BLaER1 (cell line): Measurements from ENCODE around the gene TSPAN12.

ENCODE experiments used
- H3K27ac ChIP-seq: shearing (Covaris generic); formaldehyde crosslinking; 2 replicates; pipeline ENCODE4 v1.8.1; 2022
- H3K27me3 ChIP-seq: shearing (Covaris generic); formaldehyde crosslinking; 2 replicates; pipeline ENCODE4 v1.8.1; 2022
- H3K36me3 ChIP-seq: shearing (Covaris generic); formaldehyde crosslinking; 2 replicates; pipeline ENCODE4 v1.8.1; 2022
- H3K4me1 ChIP-seq: shearing (Covaris generic); formaldehyde crosslinking; 2 replicates; pipeline ENCODE4 v1.8.1; 2022
- H3K4me2 ChIP-seq: shearing (Covaris generic); formaldehyde crosslinking; 2 replicates; pipeline ENCODE4 v1.8.1; 2022
- H3K4me3 ChIP-seq: shearing (Covaris generic); formaldehyde crosslinking; 2 replicates; pipeline ENCODE4 v1.8.1; 2022
- H3K9ac ChIP-seq: shearing (Covaris generic); formaldehyde crosslinking; 2 replicates; pipeline ENCODE4 v1.8.1; 2022
- H3K9me3 ChIP-seq: shearing (Covaris generic); formaldehyde crosslinking; 2 replicates; pipeline ENCODE4 v1.8.1; 2022
- H4K20me1 ChIP-seq: shearing (Covaris generic); formaldehyde crosslinking; 2 replicates; pipeline ENCODE4 v1.8.1; 2022
- Cebpa-rat ChIP-seq: shearing (Covaris generic); IDR thresholded peaks from 2 replicates; pipeline ENCODE4 v1.8.1; 2022

TSPAN12 gene

GRCh38 chr7:120829487-120829886 is 28.5 kb downstream of the TSPAN12 start:
- H3K27me3 ChIP-seq = no peaks in the 10 kb centered on the region
- H3K9me3 ChIP-seq = peaks cover 7% of the 10 kb centered on the region; the same call in 1 of the 2 replicates
- peaks cover 11% of the 10 kb centered on the region; the same call in 1 of the 2 replicates for H3K4me1 ChIP-seq
- H3K27ac ChIP-seq = no peak overlapping the region
- no peak overlapping the region for H3K4me3 ChIP-seq
- no peak for TF ChIP-seq Cebpa-rat
- H4K20me1 ChIP-seq = no peaks in the 10 kb centered on the region
- H3K36me3 ChIP-seq = no peaks in the 10 kb centered on the region
- H3K4me2 ChIP-seq = no peak overlapping the region
- no peak overlapping the region for H3K9ac ChIP-seq

GRCh38 chr7:120828528-120828927 is 29.4 kb downstream of the TSPAN12 start:
- H3K4me3 ChIP-seq = no peak overlapping the region
- no peaks in the 10 kb centered on the region for H3K36me3 ChIP-seq
- H3K9me3 ChIP-seq = peaks cover 7% of the 10 kb centered on the region; the same call in 1 of the 2 replicates
- TF ChIP-seq Cebpa-rat = no peak
- H3K27me3 ChIP-seq = no peaks in the 10 kb centered on the region
- no peak overlapping the region for H3K9ac ChIP-seq
- no peaks in the 10 kb centered on the region for H4K20me1 ChIP-seq
- no peak overlapping the region for H3K4me2 ChIP-seq
- peaks cover 7% of the 10 kb centered on the region; the same call in 1 of the 2 replicates for H3K4me1 ChIP-seq
- no peak overlapping the region for H3K27ac ChIP-seq

GRCh38 chr7:120827371-120828118 is 30.4 kb downstream of the TSPAN12 start:
- Histone ChIP-seq H3K9me3 (peaks cover 7% of the 10 kb centered on the region; the same call in 1 of the 2 replicates), H3K27me3 (no peaks in the 10 kb centered on the region), H3K4me2 (no peak overlapping the region), H3K9ac (no peak overlapping the region), H3K4me1 (no peaks in the 10 kb centered on the region), H3K4me3 (no peak overlapping the region), H4K20me1 (no peaks in the 10 kb centered on the region), H3K36me3 (no peaks in the 10 kb centered on the region), H3K27ac (no peak overlapping the region)
- TF ChIP-seq Cebpa-rat = no peak

GRCh38 chr7:120825576-120825975 is 32.4 kb downstream of the TSPAN12 start:
- Histone ChIP-seq H3K4me2 (no peak overlapping the region), H3K27ac (no peak overlapping the region), H3K4me1 (no peaks in the 10 kb centered on the region), H3K27me3 (no peaks in the 10 kb centered on the region), H3K9me3 (peaks cover 7% of the 10 kb centered on the region; the same call in 1 of the 2 replicates), H4K20me1 (no peaks in the 10 kb centered on the region), H3K36me3 (no peaks in the 10 kb centered on the region), H3K9ac (no peak overlapping the region), H3K4me3 (no peak overlapping the region)
- no peak for TF ChIP-seq Cebpa-rat

- Histone ChIP-seq H3K36me3 (no peaks in the 10 kb centered on the region), H3K9ac (no peak overlapping the region), H3K9me3 (peaks cover 3% of the 10 kb centered on the region; the same call in 1 of the 2 replicates), H3K27ac (no peak overlapping the region), H3K4me3 (no peak overlapping the region), H3K4me1 (no peaks in the 10 kb centered on the region), H3K27me3 (no peaks in the 10 kb centered on the region), H3K4me2 (no peak overlapping the region), H4K20me1 (no peaks in the 10 kb centered on the region)
- no peak for TF ChIP-seq Cebpa-rat
Measured at GRCh38 chr7:120825152-120825551, 32.8 kb downstream of the TSPAN12 start.

- H3K9ac ChIP-seq = no peak overlapping the region
- H3K4me1 ChIP-seq = no peaks in the 10 kb centered on the region
- no peak overlapping the region for H3K4me3 ChIP-seq
- no peaks in the 10 kb centered on the region for H4K20me1 ChIP-seq
- TF ChIP-seq Cebpa-rat = no peak
- H3K27me3 ChIP-seq = no peaks in the 10 kb centered on the region
- H3K27ac ChIP-seq = no peak overlapping the region
- H3K36me3 ChIP-seq = no peaks in the 10 kb centered on the region
- H3K9me3 ChIP-seq = no peaks in the 10 kb centered on the region
- H3K4me2 ChIP-seq = no peak overlapping the region
Measured at GRCh38 chr7:120819861-120820260, 38.1 kb downstream of the TSPAN12 start.

GRCh38 chr7:120817851-120818250 is 40.1 kb downstream of the TSPAN12 start:
- H4K20me1 ChIP-seq = no peaks in the 10 kb centered on the region
- no peak overlapping the region for H3K27ac ChIP-seq
- no peaks in the 10 kb centered on the region for H3K36me3 ChIP-seq
- H3K4me2 ChIP-seq = no peak overlapping the region
- H3K4me3 ChIP-seq = no peak overlapping the region
- TF ChIP-seq Cebpa-rat = no peak
- no peaks in the 10 kb centered on the region for H3K9me3 ChIP-seq
- H3K4me1 ChIP-seq = no peaks in the 10 kb centered on the region
- no peaks in the 10 kb centered on the region for H3K27me3 ChIP-seq
- H3K9ac ChIP-seq = no peak overlapping the region

GRCh38 chr7:120814253-120814939 is 43.5 kb downstream of the TSPAN12 start:
- Histone ChIP-seq H4K20me1 (no peaks in the 10 kb centered on the region), H3K27me3 (no peaks in the 10 kb centered on the region), H3K27ac (no peak overlapping the region), H3K9me3 (no peaks in the 10 kb centered on the region), H3K4me2 (no peak overlapping the region), H3K36me3 (no peaks in the 10 kb centered on the region), H3K4me3 (no peak overlapping the region), H3K9ac (no peak overlapping the region), H3K4me1 (no peaks in the 10 kb centered on the region)
- TF ChIP-seq Cebpa-rat = no peak

GRCh38 chr7:120813546-120814252 is 44.2 kb downstream of the TSPAN12 start:
- TF ChIP-seq Cebpa-rat = no peak
- Histone ChIP-seq H3K9me3 (no peaks in the 10 kb centered on the region), H3K27ac (no peak overlapping the region), H3K27me3 (no peaks in the 10 kb centered on the region), H3K4me1 (no peaks in the 10 kb centered on the region), H3K36me3 (no peaks in the 10 kb centered on the region), H4K20me1 (no peaks in the 10 kb centered on the region), H3K4me3 (no peak overlapping the region), H3K4me2 (no peak overlapping the region), H3K9ac (no peak overlapping the region)

GRCh38 chr7:120813089-120813488 is 44.9 kb downstream of the TSPAN12 start:
- Histone ChIP-seq H3K4me1 (no peaks in the 10 kb centered on the region), H3K9ac (no peak overlapping the region), H3K27ac (no peak overlapping the region), H3K4me3 (no peak overlapping the region), H3K9me3 (no peaks in the 10 kb centered on the region), H4K20me1 (no peaks in the 10 kb centered on the region), H3K27me3 (no peaks in the 10 kb centered on the region), H3K36me3 (no peaks in the 10 kb centered on the region), H3K4me2 (no peak overlapping the region)
- no peak for TF ChIP-seq Cebpa-rat
